Panc1 (cell line): ENCODE data around the gene LIPF.

Experiments
- POLR2AphosphoS5 ChIP-seq: IDR thresholded peaks from 2 replicates; pipeline ENCODE4 v1.6.1; 2012; ENCODE audit warnings: mild to moderate bottlenecking, low read depth, low read length, moderate library complexity
- SIN3A ChIP-seq: IDR thresholded peaks from 2 replicates; pipeline ENCODE4 v1.6.1; 2012; ENCODE audit warnings: low read depth, mild to moderate bottlenecking, low read length, moderate library complexity, borderline replicate concordance; ENCODE audit not compliant: insufficient read depth
- TCF7L2 ChIP-seq: IDR thresholded peaks from 2 replicates; pipeline ENCODE4 v1.6.1; 2011; ENCODE audit warnings: mild to moderate bottlenecking, low read depth, low read length, inconsistent platforms
- TF ChIP-seq, protein P1 (sequence below): fragments of 450-650 bp; IDR thresholded peaks from 2 replicates; pipeline ENCODE4 v1.5.1; 2017; ENCODE audit warnings: mild to moderate bottlenecking

DNA sequence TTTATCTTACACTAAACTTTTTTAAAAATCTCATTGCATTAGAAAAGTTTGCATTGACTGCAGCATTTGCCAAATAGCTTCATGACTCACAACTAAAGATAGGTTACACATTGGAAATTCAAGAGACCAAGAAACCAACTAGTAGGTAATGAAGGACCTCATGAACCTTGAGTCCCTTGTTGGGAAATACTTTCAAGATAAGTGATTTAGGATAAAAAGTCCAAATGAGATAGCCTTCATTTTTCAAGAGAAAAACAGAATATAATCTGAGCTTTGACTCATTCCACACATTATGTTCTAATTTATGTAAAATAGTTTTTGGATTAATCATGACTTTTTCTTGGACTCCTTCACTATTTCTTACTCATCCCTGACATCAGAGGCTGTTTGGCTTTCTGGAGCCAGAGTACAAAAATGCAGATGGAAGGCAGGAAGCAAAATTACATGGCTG is 13.1 kb upstream of the LIPF start:
- TF ChIP-seq, protein P1, sequence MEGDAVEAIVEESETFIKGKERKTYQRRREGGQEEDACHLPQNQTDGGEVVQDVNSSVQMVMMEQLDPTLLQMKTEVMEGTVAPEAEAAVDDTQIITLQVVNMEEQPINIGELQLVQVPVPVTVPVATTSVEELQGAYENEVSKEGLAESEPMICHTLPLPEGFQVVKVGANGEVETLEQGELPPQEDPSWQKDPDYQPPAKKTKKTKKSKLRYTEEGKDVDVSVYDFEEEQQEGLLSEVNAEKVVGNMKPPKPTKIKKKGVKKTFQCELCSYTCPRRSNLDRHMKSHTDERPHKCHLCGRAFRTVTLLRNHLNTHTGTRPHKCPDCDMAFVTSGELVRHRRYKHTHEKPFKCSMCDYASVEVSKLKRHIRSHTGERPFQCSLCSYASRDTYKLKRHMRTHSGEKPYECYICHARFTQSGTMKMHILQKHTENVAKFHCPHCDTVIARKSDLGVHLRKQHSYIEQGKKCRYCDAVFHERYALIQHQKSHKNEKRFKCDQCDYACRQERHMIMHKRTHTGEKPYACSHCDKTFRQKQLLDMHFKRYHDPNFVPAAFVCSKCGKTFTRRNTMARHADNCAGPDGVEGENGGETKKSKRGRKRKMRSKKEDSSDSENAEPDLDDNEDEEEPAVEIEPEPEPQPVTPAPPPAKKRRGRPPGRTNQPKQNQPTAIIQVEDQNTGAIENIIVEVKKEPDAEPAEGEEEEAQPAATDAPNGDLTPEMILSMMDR: no peak
- TF ChIP-seq POLR2AphosphoS5 (no peak), SIN3A (no peak), TCF7L2 (no peak)
